Heart right ventricle (tissue), 16 donors: Measurements from ENCODE around the gene CACNG1. TPM values are rescaled to one million over a fixed set of nuclear protein-coding genes. Genes with fewer than 3 reads are reported as not detected.
"Not testable (repeated sequence)": the region's sequence is repeated elsewhere in the genome, so short reads cannot be mapped to it uniquely, and the experiment has no call there.

ENCODE experiments used
- ATAC-seq, 8 donors: fragments of 200-7000 bp; cut with Tn5 transposase; one replicate each; pipeline ENCODE4 v1.9.1; 2020; ENCODE audit warnings: mild to moderate bottlenecking in 8 of 8, moderate library complexity in 8 of 8, moderate number of reproducible peaks in 1 of 8
- DNase-seq, 2 donors: peaks; one replicate each; pipeline ENCODE4 v3.0.0-alpha.2; 2020
- H3K27ac ChIP-seq, 10 donors: fragments of 200-600 bp; sonication (generic) in 2 of 10; one replicate each; pipeline versions ENCODE4 v1.5.0 to v1.8.0; 2020 to 2022; ENCODE audit warnings: mild to moderate bottlenecking in 3 of 10
- H3K27me3 ChIP-seq, 7 donors: fragments of 200-600 bp; one replicate each; pipeline ENCODE4 v1.8.0; 2021 to 2022; ENCODE audit warnings: mild to moderate bottlenecking in 2 of 7
- H3K36me3 ChIP-seq, 9 donors: fragments of 200-600 bp; sonication (generic) in 1 of 9; one replicate each; pipeline versions ENCODE4 v1.5.0 to v1.8.0; 2020 to 2022; ENCODE audit warnings: mild to moderate bottlenecking in 2 of 9
- H3K4me1 ChIP-seq, 9 donors: fragments of 200-600 bp; sonication (generic) in 1 of 9; one replicate each; pipeline versions ENCODE4 v1.5.0 to v1.8.0; 2020 to 2022; ENCODE audit warnings: mild to moderate bottlenecking in 4 of 9
- H3K4me3 ChIP-seq, 10 donors: fragments of 200-600 bp; sonication (generic) in 2 of 10; one replicate each; pipeline versions ENCODE4 v1.5.0 to v1.8.0; 2020 to 2022; ENCODE audit warnings: mild to moderate bottlenecking in 7 of 10, moderate library complexity in 2 of 10
- H3K9me3 ChIP-seq, 11 donors: fragments of 200-600 bp in 10 of 11; sonication (generic) in 2 of 11; one replicate each; pipeline versions ENCODE4 v1.5.0 to v1.8.0; 2013 to 2022; ENCODE audit warnings: mild to moderate bottlenecking in 2 of 11, control low read depth in 1 of 11, moderate library complexity in 1 of 11
- CTCF ChIP-seq, 9 donors: fragments of 200-600 bp; sonication (generic) in 2 of 9; IDR thresholded peaks; one replicate each; pipeline versions ENCODE4 v1.5.0 to v1.8.0; 2021 to 2022; ENCODE audit warnings: antibody characterized with exemption in 9 of 9, mild to moderate bottlenecking in 5 of 9, moderate library complexity in 1 of 9
- WGBS, 2 donors: extraction: QIAGEN DNeasy Blood & Tissue Kit; methylation state at CpG; one replicate each; pipeline ENCODE4 v1.1.7; 2013; ENCODE audit warnings: inconsistent platforms in 1 of 2; 5-methylcytosine and 5-hydroxymethylcytosine counted together
- intact Hi-C, 10 donors: fragments of 100-400 bp; cut with DNase I; formaldehyde crosslinking; loops; one replicate each; pipeline versions ENCODE4 v1.11.1 to v1.14.2; 2022
- polyA plus RNA-seq, 2 donors: library from polyadenylated mRNA; stranded (reverse); fragments of 200-250 nt; gene quantifications; one replicate each; pipeline ENCODE4 v1.2.3, GENCODE V29; 2013
- total RNA-seq, 10 donors: library from RNA; stranded (reverse); fragmentation: NEBNext Ultra II Directional in 3 of 10; extraction: Animal tissue kit (Norgen Biotek cat#: 25700) in 3 of 10; gene quantifications; one replicate each; pipeline versions ENCODE4 v1.2.1 to v1.2.4, GENCODE V29; 2021 to 2023
- donor health status: Arrhythmogenic right ventricular cardiomyopathy.
- donor health status: ischemic (EF 13 %, LVEDD 7.1; RV severe dilation, severe dysfunction).
- donor health status: healthy with polysubstance abuse.
- donor health status: DM: no; HTN: yes; CAD: no.
- donor health status: DM: no; HTN: no; CAD: no.
- donor health status: ischemic (EF 25% LVEDD 6.9; RV normal size, moderate dysfunction).
- donor health status: ischemic (EF 25% LVEDD 5.7; RV mildly dilated, moderate dysfunction).
- donor health status: healthy.
- donor health status: DM: yes; HTN: yes; CAD: no.
- donor health status: Ischemic cardiomyopathy.
- donor health status: ischemic (EF 35%, LVEDD 5.7; RV mildly dilated, moderate dysfunction).
- donor health status: nonischemic (EF 11% LVEDD 7.7; RV severe dilation, severe dysfunction).
- donor health status: DM: yes; HTN: yes; CAD: no.
- donor health status: PGD.
- donor health status: ischemic (EF 29% LVEDD 5.4; RV normal size, mild dysfunction).
- donor health status: nonischemic (EF 23%, LVEDD 6.1; RV moderate dilation, normal function).

The CACNG1 gene
- total and polyA plus RNA-seq, 12 donors = 0.26 TPM; not detected in 11

- H3K27me3 ChIP-seq = no peaks in the 10 kb centered on the region
- no peak overlapping the region for H3K4me3 ChIP-seq
- 72 to 85% methylated on average over 3 of the region's 3 CpGs for WGBS, 2 donors
- H3K9me3 ChIP-seq = peaks cover 0 to 3% (median 0%) of the 10 kb centered on the region in 11 donors
- TF ChIP-seq CTCF (IDR thresholded peaks at IDR 0.05) = no peak
- H3K36me3 ChIP-seq = peaks cover 0 to 67% (median 0%) of the 10 kb centered on the region in 9 donors
- intact Hi-C loops = no loop called here
- H3K4me1 ChIP-seq = peaks cover 0 to 7% (median 0%) of the 10 kb centered on the region in 9 donors
- no peak for DNase-seq
- no peak overlapping the region for H3K27ac ChIP-seq
- no peak for ATAC-seq
Observed at GRCh38 chr17:67085406-67085805, 41.1 kb downstream of the CACNG1 start.

GRCh38 chr17:67088639-67089038 lies 44.3 kb downstream of the CACNG1 start:
- Histone ChIP-seq H3K27me3 (no peaks in the 10 kb centered on the region), H3K4me1 (peaks cover 0 to 5% (median 0%) of the 10 kb centered on the region in 9 donors), H3K4me3 (no peak overlapping the region), H3K27ac (no peak overlapping the region), H3K36me3 (peaks cover 0 to 57% (median 0%) of the 10 kb centered on the region in 9 donors), H3K9me3 (peaks cover 0 to 3% (median 0%) of the 10 kb centered on the region in 11 donors)
- no peak for ATAC-seq
- intact Hi-C loops = no loop called here
- DNase-seq = no peak
- TF ChIP-seq CTCF (IDR thresholded peaks at IDR 0.05) = no peak
- 98% methylated on average over 3 of the region's 3 CpGs for WGBS, 2 donors

DNA sequence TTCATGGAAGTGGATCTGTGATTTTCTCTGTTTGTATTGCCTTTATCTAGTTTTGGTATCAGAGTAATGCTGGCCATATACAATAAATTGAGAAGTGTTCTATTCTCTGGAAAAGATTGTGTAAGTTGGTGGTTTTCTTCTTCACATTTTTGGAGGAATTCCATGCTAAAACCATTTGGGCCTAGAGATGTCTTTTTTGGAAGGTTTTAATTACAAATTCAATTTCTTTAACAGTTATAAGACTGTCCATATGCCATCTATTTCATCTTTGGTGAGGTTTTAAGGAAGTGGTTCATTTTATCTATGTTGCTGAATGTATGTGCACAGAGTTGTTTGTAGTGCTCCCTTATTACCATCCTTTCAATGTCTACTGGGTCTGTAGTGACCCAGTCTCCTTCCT lies 46.0 kb downstream of the CACNG1 start:
- H3K4me3 ChIP-seq = no peak overlapping the region
- H3K9me3 ChIP-seq = peaks cover 0 to 3% (median 0%) of the 10 kb centered on the region in 11 donors
- intact Hi-C loops = no loop called here
- DNase-seq (no peak), ATAC-seq (no peak)
- no peak for TF ChIP-seq CTCF (IDR thresholded peaks at IDR 0.05)
- peaks cover 0 to 5% (median 0%) of the 10 kb centered on the region in 9 donors for H3K4me1 ChIP-seq
- no peak overlapping the region for H3K27ac ChIP-seq
- peaks cover 0 to 42% (median 0%) of the 10 kb centered on the region in 9 donors for H3K36me3 ChIP-seq
- no peaks in the 10 kb centered on the region for H3K27me3 ChIP-seq

DNA sequence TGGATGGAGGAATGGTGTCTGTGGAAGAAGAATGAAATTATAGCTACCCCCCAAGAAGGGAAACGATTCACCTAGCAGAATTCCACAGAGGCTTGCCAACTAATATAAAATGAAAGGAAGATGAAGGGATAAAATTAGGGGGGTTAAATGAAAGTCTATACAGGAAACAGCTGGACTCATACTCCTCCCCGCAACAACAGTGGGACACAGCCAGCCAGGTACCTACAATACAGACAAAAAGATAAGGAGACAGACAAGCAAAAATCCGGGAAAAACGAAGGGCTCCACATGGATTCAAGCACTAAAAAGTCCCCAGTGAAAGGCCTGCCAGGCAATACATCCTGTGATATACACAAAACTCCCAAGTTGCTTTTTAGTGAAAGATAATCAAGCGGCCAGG lies 47.9 kb downstream of the CACNG1 start:
- WGBS, 2 donors = 78 to 85% methylated on average over 5 of the region's 5 CpGs
- DNase-seq = no peak
- Histone ChIP-seq H3K4me1 (peaks cover 0 to 7% (median 4%) of the 10 kb centered on the region in 9 donors), H3K4me3 (no peak overlapping the region), H3K27ac (no peak overlapping the region), H3K36me3 (peaks cover 0 to 34% (median 0%) of the 10 kb centered on the region in 9 donors), H3K27me3 (no peaks in the 10 kb centered on the region), H3K9me3 (peaks cover 0 to 3% (median 0%) of the 10 kb centered on the region in 11 donors)
- no peak for ATAC-seq
- no peak for TF ChIP-seq CTCF (IDR thresholded peaks at IDR 0.05)
- intact Hi-C loops = no loop called here

DNA sequence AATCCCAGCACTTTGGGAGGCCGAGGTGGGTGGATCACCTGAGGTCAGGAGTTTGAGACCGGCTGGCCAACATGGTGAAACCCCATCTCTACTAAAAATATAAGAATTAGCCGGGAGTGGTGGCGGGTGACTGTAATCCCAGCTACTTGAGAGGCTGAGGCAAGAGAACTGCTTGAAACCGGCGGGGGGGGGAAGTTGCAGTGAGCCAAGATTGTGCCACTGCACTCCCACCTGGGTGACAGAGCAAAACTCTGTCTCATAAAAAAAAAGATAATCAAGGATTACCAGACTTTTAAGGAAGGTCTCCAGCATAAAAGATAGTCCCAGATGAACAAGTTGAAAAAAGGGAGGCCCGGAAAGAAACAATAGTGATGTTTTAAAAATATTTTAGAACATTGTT lies 48.4 kb downstream of the CACNG1 start:
- Histone ChIP-seq H3K4me1 (peaks cover 0 to 12% (median 5%) of the 10 kb centered on the region in 9 donors), H3K36me3 (peaks cover 0 to 29% (median 0%) of the 10 kb centered on the region in 9 donors)
- DNase-seq, ATAC-seq, H3K4me3 ChIP-seq, H3K27ac ChIP-seq, intact Hi-C loops, H3K27me3 ChIP-seq, H3K9me3 ChIP-seq: not testable (repeated sequence)
- 89 to 93% methylated on average over 7 of the region's 7 CpGs for WGBS, 2 donors
